Measurements from ENCODE around the gene KRTAP10-1.

Gene KRTAP10-1

DNA sequence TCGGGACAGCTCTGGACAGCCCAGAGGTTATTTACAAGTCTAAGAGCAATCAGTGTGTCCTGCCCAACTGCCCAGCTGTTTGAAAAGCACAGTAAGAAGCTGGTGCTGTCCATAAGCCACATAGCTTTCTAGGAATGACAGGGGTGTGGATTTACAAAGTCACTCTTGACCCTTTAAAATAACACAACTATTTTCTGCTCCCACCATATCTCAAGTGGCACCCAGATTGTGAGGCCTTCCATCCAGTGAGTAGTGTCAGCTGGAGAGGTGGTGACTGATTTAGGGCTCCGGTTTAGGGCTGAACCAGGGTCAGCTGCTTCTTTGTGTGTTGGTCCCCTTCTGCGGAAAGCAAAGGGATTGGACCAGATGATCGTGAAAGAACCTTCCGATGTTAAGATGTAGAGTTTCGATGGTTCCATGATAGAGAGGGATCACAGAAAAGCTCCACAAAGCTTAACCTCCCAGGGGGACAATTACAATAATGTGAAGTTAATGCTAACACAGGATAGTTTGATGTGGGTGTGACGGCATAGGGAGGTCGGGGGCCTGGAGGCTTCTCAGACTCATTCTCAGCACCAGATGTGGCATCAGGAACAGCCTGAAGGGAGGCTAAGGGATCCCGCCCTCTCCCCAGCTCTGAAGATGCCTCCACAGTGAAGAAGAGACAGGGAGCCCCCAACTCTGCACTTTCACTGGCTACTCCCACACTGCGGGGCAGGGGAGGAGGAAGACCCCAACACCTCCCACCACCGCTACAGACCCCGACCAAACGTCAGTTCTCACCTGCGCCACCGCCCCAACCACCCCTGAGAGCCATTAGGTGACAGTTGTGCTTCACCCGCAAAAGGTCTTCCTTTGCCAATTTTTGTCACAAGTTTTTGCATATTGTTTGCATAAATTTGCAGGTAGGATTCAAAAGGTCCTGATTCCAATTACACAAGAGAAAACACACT lies 44.1 kb downstream of the KRTAP10-1 start:
- Mint-ChIP-seq H3K4me3 (no peak overlapping the region), H3K27ac (no peak overlapping the region), H3K27me3 (peaks cover 34% of the 10 kb centered on the region), H3K9me3 (peaks cover 23% of the 10 kb centered on the region), H3K36me3 (ENCODE audit: low read depth) (peaks cover 19% of the 10 kb centered on the region), H3K4me1 (ENCODE audit: low read depth) (peaks cover 27% of the 10 kb centered on the region)
- intact Hi-C loops (cut with micrococcal nuclease) = no loop called here

- no peak overlapping the region for H3K4me3 Mint-ChIP-seq
- H3K9me3 Mint-ChIP-seq = peaks cover 23% of the 10 kb centered on the region
- H3K27me3 Mint-ChIP-seq = peaks cover 36% of the 10 kb centered on the region
- peaks cover 19% of the 10 kb centered on the region for H3K36me3 Mint-ChIP-seq (ENCODE audit: low read depth)
- H3K4me1 Mint-ChIP-seq (ENCODE audit: low read depth) = peaks cover 27% of the 10 kb centered on the region
- intact Hi-C loops (cut with micrococcal nuclease) = no loop called here
- H3K27ac Mint-ChIP-seq = no peak overlapping the region
These were observed 45.0 kb downstream of the KRTAP10-1 start for GRCh38 chr21:44494956-44495355.

GRCh38 chr21:44494418-44494817 lies 45.6 kb downstream of the KRTAP10-1 start:
- H3K9me3 Mint-ChIP-seq = peaks cover 23% of the 10 kb centered on the region
- H3K36me3 Mint-ChIP-seq (ENCODE audit: low read depth) = peaks cover 19% of the 10 kb centered on the region
- H3K4me3 Mint-ChIP-seq = no peak overlapping the region
- peaks cover 38% of the 10 kb centered on the region for H3K27me3 Mint-ChIP-seq
- intact Hi-C loops (cut with micrococcal nuclease) = no loop called here
- no peak overlapping the region for H3K27ac Mint-ChIP-seq
- H3K4me1 Mint-ChIP-seq (ENCODE audit: low read depth) = peaks cover 27% of the 10 kb centered on the region

- intact Hi-C loops (cut with micrococcal nuclease) = no loop called here
- Mint-ChIP-seq H3K4me1 (ENCODE audit: low read depth) (peaks cover 25% of the 10 kb centered on the region), H3K36me3 (ENCODE audit: low read depth) (peaks cover 19% of the 10 kb centered on the region), H3K9me3 (peaks cover 23% of the 10 kb centered on the region), H3K27ac (peak overlapping the region; percentile 77), H3K4me3 (no peak overlapping the region), H3K27me3 (peaks cover 43% of the 10 kb centered on the region)
These were observed 47.2 kb downstream of the KRTAP10-1 start for GRCh38 chr21:44492567-44493385.

- no peak overlapping the region for H3K27ac Mint-ChIP-seq
- intact Hi-C loops (cut with micrococcal nuclease) = no loop called here
- peaks cover 29% of the 10 kb centered on the region for H3K27me3 Mint-ChIP-seq
- H3K9me3 Mint-ChIP-seq = peaks cover 23% of the 10 kb centered on the region
- H3K36me3 Mint-ChIP-seq (ENCODE audit: low read depth) = peaks cover 19% of the 10 kb centered on the region
- no peak overlapping the region for H3K4me3 Mint-ChIP-seq
- peaks cover 19% of the 10 kb centered on the region for H3K4me1 Mint-ChIP-seq (ENCODE audit: low read depth)
These were observed 49.2 kb downstream of the KRTAP10-1 start for GRCh38 chr21:44490816-44491215.

DNA sequence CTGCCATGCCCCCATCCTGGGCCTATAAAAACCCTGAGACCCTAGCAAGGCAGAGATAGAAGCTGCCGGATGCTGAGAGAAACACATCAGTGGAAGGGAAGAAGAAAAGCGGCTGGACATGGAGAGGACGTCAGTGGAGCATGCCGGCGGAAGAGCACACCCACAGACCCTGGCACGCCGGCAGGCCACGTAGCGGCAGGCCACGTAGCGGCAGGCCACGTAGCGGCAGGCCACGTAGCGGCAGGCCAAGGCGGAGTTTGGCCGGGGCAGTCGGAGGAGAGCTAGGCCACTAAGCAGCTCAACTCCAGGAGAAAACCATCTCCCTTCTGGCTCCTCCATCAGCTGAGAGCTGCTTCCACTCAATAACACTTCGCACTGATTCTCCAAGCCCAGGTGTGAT lies 49.6 kb downstream of the KRTAP10-1 start:
- H3K27ac Mint-ChIP-seq = no peak overlapping the region
- H3K27me3 Mint-ChIP-seq = peaks cover 25% of the 10 kb centered on the region

DNA sequence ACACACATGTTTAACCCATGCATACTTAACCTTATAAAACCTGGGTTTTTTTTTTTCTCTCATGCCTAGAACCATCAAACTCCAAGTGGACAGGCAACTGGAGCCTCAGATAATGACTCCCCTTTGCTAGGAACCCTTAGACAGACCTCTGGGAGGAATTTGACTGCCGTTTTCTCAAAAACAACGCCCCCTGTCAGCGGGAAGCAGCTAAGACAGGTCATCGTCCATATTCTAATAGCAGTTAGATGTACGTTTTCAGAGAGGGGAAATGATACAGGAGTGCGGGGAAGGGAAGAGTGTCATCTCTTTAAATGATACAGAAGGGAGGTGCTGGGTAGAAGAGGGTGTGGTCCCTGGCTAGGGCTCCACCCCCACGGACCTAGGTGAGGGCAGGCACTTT lies 50.0 kb downstream of the KRTAP10-1 start:
- Mint-ChIP-seq H3K4me3 (no peak overlapping the region), H3K4me1 (ENCODE audit: low read depth) (peaks cover 19% of the 10 kb centered on the region), H3K9me3 (peaks cover 23% of the 10 kb centered on the region), H3K27me3 (peaks cover 23% of the 10 kb centered on the region), H3K36me3 (ENCODE audit: low read depth) (peaks cover 19% of the 10 kb centered on the region), H3K27ac (no peak overlapping the region)
- intact Hi-C loops (cut with micrococcal nuclease) = no loop called here

More for the DNA sequence above, 49.6 kb downstream of the KRTAP10-1 start:
- intact Hi-C loops (cut with micrococcal nuclease) = no loop called here
- Mint-ChIP-seq H3K9me3 (peaks cover 23% of the 10 kb centered on the region), H3K4me3 (no peak overlapping the region), H3K36me3 (ENCODE audit: low read depth) (peaks cover 19% of the 10 kb centered on the region), H3K4me1 (ENCODE audit: low read depth) (peaks cover 19% of the 10 kb centered on the region)

Data from dendritic cell treated with granulocyte-macrophage colony-stimulating factor and Interleukin-4, amounts not matched to agents 40 ng/mL and 50 ng/mL, for 4 days (primary cell).